Measurements from ENCODE around the gene PDE4D.

The PDE4D gene

DNA sequence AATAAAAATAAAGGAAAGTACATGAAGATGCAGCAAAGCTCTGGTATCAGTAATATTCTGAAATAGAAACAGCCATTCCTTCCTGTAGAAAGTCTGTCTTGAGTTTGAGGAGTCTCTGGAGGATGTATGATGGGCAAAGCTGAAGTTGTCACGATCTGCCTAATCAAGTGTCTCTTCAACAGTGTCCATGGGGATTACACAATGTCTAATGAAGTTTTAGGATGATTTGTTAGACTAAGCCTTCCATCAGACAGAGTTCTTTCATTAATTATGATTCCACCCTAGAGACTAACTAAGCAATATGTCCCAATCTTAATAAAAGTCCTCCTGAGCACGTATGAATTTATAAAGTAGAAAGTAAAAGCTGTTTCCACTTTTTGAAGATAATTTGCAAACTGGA, 26.9 kb downstream of the PDE4D start:
- no peak for DNase-seq (ENCODE audit: low read depth)
- H3K4me3 ChIP-seq (ENCODE audit: control insufficient read depth, low read depth, low read length), result no peak overlapping the region
- TF ChIP-seq, protein P1, sequence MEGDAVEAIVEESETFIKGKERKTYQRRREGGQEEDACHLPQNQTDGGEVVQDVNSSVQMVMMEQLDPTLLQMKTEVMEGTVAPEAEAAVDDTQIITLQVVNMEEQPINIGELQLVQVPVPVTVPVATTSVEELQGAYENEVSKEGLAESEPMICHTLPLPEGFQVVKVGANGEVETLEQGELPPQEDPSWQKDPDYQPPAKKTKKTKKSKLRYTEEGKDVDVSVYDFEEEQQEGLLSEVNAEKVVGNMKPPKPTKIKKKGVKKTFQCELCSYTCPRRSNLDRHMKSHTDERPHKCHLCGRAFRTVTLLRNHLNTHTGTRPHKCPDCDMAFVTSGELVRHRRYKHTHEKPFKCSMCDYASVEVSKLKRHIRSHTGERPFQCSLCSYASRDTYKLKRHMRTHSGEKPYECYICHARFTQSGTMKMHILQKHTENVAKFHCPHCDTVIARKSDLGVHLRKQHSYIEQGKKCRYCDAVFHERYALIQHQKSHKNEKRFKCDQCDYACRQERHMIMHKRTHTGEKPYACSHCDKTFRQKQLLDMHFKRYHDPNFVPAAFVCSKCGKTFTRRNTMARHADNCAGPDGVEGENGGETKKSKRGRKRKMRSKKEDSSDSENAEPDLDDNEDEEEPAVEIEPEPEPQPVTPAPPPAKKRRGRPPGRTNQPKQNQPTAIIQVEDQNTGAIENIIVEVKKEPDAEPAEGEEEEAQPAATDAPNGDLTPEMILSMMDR (conservative IDR thresholded peaks at IDR 0.05; ENCODE audit: control insufficient read depth, insufficient read depth, low read depth, low read length), result no peak

GRCh38 chr5:59864718-59865117, 28.8 kb downstream of the PDE4D start:
- no peak for DNase-seq (ENCODE audit: low read depth)
- no peak overlapping the region for H3K4me3 ChIP-seq (ENCODE audit: control insufficient read depth, low read depth, low read length)
- TF ChIP-seq, protein P1 (conservative IDR thresholded peaks at IDR 0.05; ENCODE audit: control insufficient read depth, insufficient read depth, low read depth, low read length), result no peak

DNA sequence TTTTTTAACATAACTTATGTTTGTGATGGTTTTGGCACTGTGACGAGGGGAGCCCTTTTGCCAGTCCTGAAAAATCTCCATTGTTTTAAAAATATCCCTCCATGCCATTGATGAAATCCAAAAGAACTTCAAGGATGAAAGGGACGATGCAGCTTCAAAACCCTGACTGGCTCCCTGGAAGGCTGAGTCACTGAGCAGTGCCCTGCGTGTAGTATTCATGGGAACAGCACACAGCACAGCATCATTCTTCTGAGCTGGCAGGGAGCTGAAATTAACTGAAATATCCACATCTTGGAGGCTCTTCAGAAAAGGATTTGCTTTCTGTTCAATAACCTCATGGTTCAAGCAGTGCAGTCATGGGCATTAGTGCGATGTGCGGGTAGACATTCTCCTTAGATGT, 29.7 kb downstream of the PDE4D start:
- peak; percentile 17 for DNase-seq (ENCODE audit: low read depth)
- TF ChIP-seq, protein P1 (conservative IDR thresholded peaks at IDR 0.05; ENCODE audit: control insufficient read depth, insufficient read depth, low read depth, low read length), result no peak

GRCh38 chr5:59856358-59856757, 37.2 kb downstream of the PDE4D start:
- no peak for DNase-seq (ENCODE audit: low read depth)
- no peak overlapping the region for H3K4me3 ChIP-seq (ENCODE audit: control insufficient read depth, low read depth, low read length)
- TF ChIP-seq, protein P1 (conservative IDR thresholded peaks at IDR 0.05; ENCODE audit: control insufficient read depth, insufficient read depth, low read depth, low read length), result no peak

More for the DNA sequence above, 29.7 kb downstream of the PDE4D start:
- no peak overlapping the region for H3K4me3 ChIP-seq (ENCODE audit: control insufficient read depth, low read depth, low read length)

DNA sequence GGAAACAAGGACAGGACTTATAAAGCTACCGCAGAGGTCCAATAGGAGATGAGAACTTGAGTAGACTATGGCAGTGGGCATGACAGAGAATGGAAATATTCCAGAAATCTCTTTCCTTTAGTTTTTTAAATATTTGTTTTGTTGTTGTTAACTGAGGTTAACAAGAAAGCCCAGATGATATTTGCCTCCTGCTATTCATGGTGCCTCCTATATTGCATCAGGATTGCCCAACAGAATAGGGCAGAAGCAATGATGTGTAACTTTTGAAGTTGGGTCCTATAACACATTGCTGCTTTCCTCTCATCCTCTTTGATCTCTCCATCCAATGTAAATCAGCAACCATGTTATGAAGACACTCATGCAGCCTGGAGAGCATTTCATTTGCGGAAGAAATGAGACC, 42.8 kb downstream of the PDE4D start:
- no peak for DNase-seq (ENCODE audit: low read depth)
- no peak overlapping the region for H3K4me3 ChIP-seq (ENCODE audit: control insufficient read depth, low read depth, low read length)
- TF ChIP-seq, protein P1 (conservative IDR thresholded peaks at IDR 0.05; ENCODE audit: control insufficient read depth, insufficient read depth, low read depth, low read length), result no peak

DNA sequence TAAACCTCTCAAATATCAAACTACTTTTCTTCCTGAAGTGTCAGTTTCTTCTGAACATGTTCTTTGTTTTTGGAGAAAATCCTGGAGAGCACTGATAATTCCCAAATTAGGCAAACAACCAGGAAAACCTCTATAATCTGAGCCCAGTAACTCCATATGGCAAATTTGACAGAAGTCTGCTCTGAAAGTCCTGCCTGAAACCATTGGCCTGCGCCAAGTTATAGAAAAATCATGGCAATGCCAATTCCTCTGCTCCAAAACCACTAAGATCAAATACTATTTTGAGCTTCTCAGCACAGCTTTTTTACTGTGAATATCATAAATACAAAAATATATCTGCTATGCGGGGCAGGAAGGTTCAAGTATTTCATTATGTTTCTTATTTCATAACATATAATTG, 45.9 kb downstream of the PDE4D start:
- TF ChIP-seq, protein P1 (conservative IDR thresholded peaks at IDR 0.05; ENCODE audit: control insufficient read depth, insufficient read depth, low read depth, low read length), result no peak
- H3K4me3 ChIP-seq (ENCODE audit: control insufficient read depth, low read depth, low read length), result no peak overlapping the region
- no peak for DNase-seq (ENCODE audit: low read depth)

DNA sequence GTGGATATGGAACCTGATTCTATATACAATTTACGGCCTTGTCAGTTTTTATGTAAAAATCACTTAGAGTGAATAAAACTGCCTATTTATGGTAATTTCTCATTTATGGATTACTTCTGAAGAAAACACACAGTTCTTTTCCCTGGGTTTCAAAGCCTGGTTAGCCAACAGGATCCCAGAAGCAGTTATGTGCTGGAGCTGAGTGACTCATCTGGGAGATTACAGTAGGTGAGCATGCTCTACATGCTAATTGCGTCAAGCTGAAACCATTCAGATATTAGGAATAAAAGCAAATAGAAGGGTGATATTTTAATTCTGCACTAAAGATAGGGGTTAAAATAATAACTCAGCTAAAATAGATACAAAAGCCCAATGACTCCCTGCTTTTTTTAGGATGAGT, 47.8 kb downstream of the PDE4D start:
- TF ChIP-seq, protein P1 (conservative IDR thresholded peaks at IDR 0.05; ENCODE audit: control insufficient read depth, insufficient read depth, low read depth, low read length), result no peak
- H3K4me3 ChIP-seq (ENCODE audit: control insufficient read depth, low read depth, low read length), result no peak overlapping the region
- peak; percentile 50 for DNase-seq (ENCODE audit: low read depth)
